NCI-H345 treated with DMSO at 0.1 percent for 48 hours (cell line): ENCODE results near the gene EXOSC3.

Experiments used
- DNase-seq: peaks from one replicate; lab custom pipeline; 2025; ENCODE audit not compliant: unreplicated experiment; lab: John Stamatoyannopoulos, UW

EXOSC3 gene

GRCh38 chr9:37739222-37739621 lies 45.6 kb downstream of the EXOSC3 start:
- DNase-seq, result no peak

GRCh38 chr9:37732952-37733351 lies 51.9 kb downstream of the EXOSC3 start:
- DNase-seq, result no peak

- no peak for DNase-seq
These were observed 52.6 kb downstream of the EXOSC3 start for GRCh38 chr9:37732086-37732741.

GRCh38 chr9:37730839-37731238 lies 54.0 kb downstream of the EXOSC3 start:
- DNase-seq, result no peak

GRCh38 chr9:37730256-37730655 lies 54.6 kb downstream of the EXOSC3 start:
- no peak for DNase-seq
